ENCODE results near the gene ARHGAP26. TPM values are rescaled to one million over a fixed set of nuclear protein-coding genes. Genes with fewer than 3 reads are reported as not detected.

The ARHGAP26 gene
- total RNA-seq, 1 experiment from 2014 or later: 65.5 TPM

DNA sequence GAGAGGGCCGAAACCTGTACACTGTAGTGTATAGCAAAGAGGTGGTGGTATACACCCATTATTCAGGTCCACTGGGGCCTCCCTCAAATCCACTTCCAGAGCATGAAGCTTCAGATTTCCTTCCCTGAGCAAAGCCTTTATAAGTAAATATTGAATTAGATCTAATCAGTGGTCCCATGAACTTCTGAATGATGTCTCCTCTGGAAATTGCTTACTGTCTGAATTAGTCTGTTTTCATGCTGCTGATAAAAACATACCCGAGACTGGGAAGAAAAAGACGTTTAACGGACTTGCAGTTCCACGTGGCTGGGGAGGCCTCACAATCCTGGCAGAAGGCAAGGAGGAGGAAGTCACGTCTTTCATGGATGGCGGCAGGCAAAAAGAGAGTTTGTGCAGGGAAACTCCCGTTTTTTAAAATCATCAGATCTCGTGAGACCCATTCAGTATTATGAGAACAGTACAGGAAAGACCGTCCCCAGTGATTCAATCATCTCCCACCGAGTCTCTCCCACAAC is 439.8 kb downstream of the ARHGAP26 start:
- no peak for ATAC-seq
- H3K4me1 ChIP-seq (ENCODE audit: control insufficient read depth, insufficient read depth, low read length): peaks cover 3% of the 10 kb centered on the region; the same call in 1 of the 2 replicates
- no peaks in the 10 kb centered on the region for H3K9me3 ChIP-seq (ENCODE audit: control insufficient read depth, insufficient read depth, low read depth, low read length)
- TF ChIP-seq SIN3A (IDR thresholded peaks at IDR 0.05; ENCODE audit: borderline replicate concordance, insufficient read depth, low read depth, low read length) (no peak), POLR2AphosphoS5 (IDR thresholded peaks at IDR 0.05; ENCODE audit: low read depth, low read length) (no peak), TCF7L2 (IDR thresholded peaks at IDR 0.05; ENCODE audit: low read depth, low read length) (no peak)
- TF ChIP-seq, protein P1, sequence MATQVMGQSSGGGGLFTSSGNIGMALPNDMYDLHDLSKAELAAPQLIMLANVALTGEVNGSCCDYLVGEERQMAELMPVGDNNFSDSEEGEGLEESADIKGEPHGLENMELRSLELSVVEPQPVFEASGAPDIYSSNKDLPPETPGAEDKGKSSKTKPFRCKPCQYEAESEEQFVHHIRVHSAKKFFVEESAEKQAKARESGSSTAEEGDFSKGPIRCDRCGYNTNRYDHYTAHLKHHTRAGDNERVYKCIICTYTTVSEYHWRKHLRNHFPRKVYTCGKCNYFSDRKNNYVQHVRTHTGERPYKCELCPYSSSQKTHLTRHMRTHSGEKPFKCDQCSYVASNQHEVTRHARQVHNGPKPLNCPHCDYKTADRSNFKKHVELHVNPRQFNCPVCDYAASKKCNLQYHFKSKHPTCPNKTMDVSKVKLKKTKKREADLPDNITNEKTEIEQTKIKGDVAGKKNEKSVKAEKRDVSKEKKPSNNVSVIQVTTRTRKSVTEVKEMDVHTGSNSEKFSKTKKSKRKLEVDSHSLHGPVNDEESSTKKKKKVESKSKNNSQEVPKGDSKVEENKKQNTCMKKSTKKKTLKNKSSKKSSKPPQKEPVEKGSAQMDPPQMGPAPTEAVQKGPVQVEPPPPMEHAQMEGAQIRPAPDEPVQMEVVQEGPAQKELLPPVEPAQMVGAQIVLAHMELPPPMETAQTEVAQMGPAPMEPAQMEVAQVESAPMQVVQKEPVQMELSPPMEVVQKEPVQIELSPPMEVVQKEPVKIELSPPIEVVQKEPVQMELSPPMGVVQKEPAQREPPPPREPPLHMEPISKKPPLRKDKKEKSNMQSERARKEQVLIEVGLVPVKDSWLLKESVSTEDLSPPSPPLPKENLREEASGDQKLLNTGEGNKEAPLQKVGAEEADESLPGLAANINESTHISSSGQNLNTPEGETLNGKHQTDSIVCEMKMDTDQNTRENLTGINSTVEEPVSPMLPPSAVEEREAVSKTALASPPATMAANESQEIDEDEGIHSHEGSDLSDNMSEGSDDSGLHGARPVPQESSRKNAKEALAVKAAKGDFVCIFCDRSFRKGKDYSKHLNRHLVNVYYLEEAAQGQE (IDR thresholded peaks at IDR 0.05; ENCODE audit: insufficient read depth in 1 of 2, low read depth in 2 of 2, low read length in 1 of 2): no peak
- TF ChIP-seq, protein P2, sequence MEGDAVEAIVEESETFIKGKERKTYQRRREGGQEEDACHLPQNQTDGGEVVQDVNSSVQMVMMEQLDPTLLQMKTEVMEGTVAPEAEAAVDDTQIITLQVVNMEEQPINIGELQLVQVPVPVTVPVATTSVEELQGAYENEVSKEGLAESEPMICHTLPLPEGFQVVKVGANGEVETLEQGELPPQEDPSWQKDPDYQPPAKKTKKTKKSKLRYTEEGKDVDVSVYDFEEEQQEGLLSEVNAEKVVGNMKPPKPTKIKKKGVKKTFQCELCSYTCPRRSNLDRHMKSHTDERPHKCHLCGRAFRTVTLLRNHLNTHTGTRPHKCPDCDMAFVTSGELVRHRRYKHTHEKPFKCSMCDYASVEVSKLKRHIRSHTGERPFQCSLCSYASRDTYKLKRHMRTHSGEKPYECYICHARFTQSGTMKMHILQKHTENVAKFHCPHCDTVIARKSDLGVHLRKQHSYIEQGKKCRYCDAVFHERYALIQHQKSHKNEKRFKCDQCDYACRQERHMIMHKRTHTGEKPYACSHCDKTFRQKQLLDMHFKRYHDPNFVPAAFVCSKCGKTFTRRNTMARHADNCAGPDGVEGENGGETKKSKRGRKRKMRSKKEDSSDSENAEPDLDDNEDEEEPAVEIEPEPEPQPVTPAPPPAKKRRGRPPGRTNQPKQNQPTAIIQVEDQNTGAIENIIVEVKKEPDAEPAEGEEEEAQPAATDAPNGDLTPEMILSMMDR (IDR thresholded peaks at IDR 0.05): no peak
- POLR2A ChIA-PET: interaction anchor here (0.9 kb wide), 1 partner anchor 10 kb away, joined by 4 read pairs; no protein-coding TSS in a partner anchor
- in situ Hi-C loops (cut with HindIII; ENCODE audit: low pct_unique_long_range_greater_than_20kb, low sequenced_read_pairs) (no loop called here), intact Hi-C loops (cut with micrococcal nuclease; ENCODE audit: unreplicated experiment) (no loop called here)
- H3K4me3 ChIP-seq (ENCODE audit: low read depth in 2 of 2, low read length in 2 of 2): no peak overlapping the region
- no peak for DNase-seq (ENCODE audit: low read depth, low spot score)
- H3K36me3 ChIP-seq (ENCODE audit: control insufficient read depth, insufficient read depth, low read length): no peaks in the 10 kb centered on the region
- CTCF ChIA-PET: no interaction called here
- H3K27ac ChIP-seq (ENCODE audit: low read length): no peak overlapping the region
- TSS peak; percentile 9 for BruUV-seq (replicated peaks)
- H3K27me3 ChIP-seq (ENCODE audit: control insufficient read depth, insufficient read depth, low read length): no peaks in the 10 kb centered on the region

DNA sequence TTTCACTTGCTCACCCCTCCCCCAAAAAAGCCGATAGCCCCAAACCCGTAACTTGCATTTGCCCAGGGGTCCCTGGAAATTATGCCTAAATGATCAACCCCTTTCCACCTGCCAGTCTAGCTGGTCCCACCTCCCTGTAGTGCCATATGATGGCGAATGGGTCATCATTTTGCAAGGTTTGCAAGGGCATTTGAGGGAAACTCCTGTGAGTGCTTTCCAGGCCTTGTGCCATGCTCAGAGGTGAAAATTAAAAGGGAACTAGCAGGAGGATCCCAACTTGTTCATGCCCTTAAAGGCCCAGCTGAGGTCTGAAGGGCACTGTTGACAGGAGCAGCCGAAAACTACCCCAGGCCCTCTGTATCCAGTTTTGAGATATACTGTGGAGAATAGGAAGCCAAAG is 440.4 kb downstream of the ARHGAP26 start:
- Histone ChIP-seq H3K36me3 (ENCODE audit: control insufficient read depth, insufficient read depth, low read length) (no peaks in the 10 kb centered on the region), H3K27ac (ENCODE audit: low read length) (no peak overlapping the region), H3K4me3 (ENCODE audit: low read depth in 2 of 2, low read length in 2 of 2) (no peak overlapping the region), H3K4me1 (ENCODE audit: control insufficient read depth, insufficient read depth, low read length) (peaks cover under 1% of the 10 kb centered on the region; the same call in 1 of the 2 replicates), H3K9me3 (ENCODE audit: control insufficient read depth, insufficient read depth, low read depth, low read length) (no peaks in the 10 kb centered on the region), H3K27me3 (ENCODE audit: control insufficient read depth, insufficient read depth, low read length) (no peaks in the 10 kb centered on the region)
- TF ChIP-seq, protein P1 (IDR thresholded peaks at IDR 0.05; ENCODE audit: insufficient read depth in 1 of 2, low read depth in 2 of 2, low read length in 1 of 2): no peak
- TF ChIP-seq TCF7L2 (IDR thresholded peaks at IDR 0.05; ENCODE audit: low read depth, low read length) (no peak), POLR2AphosphoS5 (IDR thresholded peaks at IDR 0.05; ENCODE audit: low read depth, low read length) (no peak), SIN3A (IDR thresholded peaks at IDR 0.05; ENCODE audit: borderline replicate concordance, insufficient read depth, low read depth, low read length) (no peak)
- TF ChIP-seq, protein P2 (IDR thresholded peaks at IDR 0.05): no peak
- in situ Hi-C loops (cut with HindIII; ENCODE audit: low pct_unique_long_range_greater_than_20kb, low sequenced_read_pairs): no loop called here
- intact Hi-C loops (cut with micrococcal nuclease; ENCODE audit: unreplicated experiment): no loop called here
- BruUV-seq (replicated peaks): no TSS peak
- DNase-seq (ENCODE audit: low read depth, low spot score) (no peak), ATAC-seq (no peak)
- POLR2A ChIA-PET: no interaction called here
- CTCF ChIA-PET: no interaction called here
